DMS 273 (cell line): Measurements from ENCODE around the gene ISCA2.

Experiments
- DNase-seq: peaks from one replicate; lab custom pipeline; 2025; ENCODE audit not compliant: unreplicated experiment; lab: John Stamatoyannopoulos, UW

ISCA2 gene

GRCh38 chr14:74507840-74508239 lies 14.3 kb downstream of the ISCA2 start:
- DNase-seq, result no peak

GRCh38 chr14:74508292-74508731 lies 14.7 kb downstream of the ISCA2 start:
- peak; percentile 65 for DNase-seq

GRCh38 chr14:74508844-74509428 lies 15.4 kb downstream of the ISCA2 start:
- no peak for DNase-seq

- no peak for DNase-seq
Measured at GRCh38 chr14:74509587-74510222, 16.1 kb downstream of the ISCA2 start.

- no peak for DNase-seq
Measured at GRCh38 chr14:74510223-74510931, 16.8 kb downstream of the ISCA2 start.

GRCh38 chr14:74510959-74511409 lies 17.4 kb downstream of the ISCA2 start:
- no peak for DNase-seq

- DNase-seq, result no peak
Measured at GRCh38 chr14:74511966-74512830, 18.6 kb downstream of the ISCA2 start.

- peak; percentile 60 for DNase-seq
Measured at GRCh38 chr14:74514471-74514941, 20.9 kb downstream of the ISCA2 start.

- DNase-seq, result no peak
Measured at GRCh38 chr14:74515891-74516412, 22.4 kb downstream of the ISCA2 start.

GRCh38 chr14:74516451-74517160 lies 23.0 kb downstream of the ISCA2 start:
- no peak for DNase-seq

GRCh38 chr14:74517731-74518130 lies 24.2 kb downstream of the ISCA2 start:
- DNase-seq, result no peak

- DNase-seq, result no peak
Measured at GRCh38 chr14:74518221-74518620, 24.7 kb downstream of the ISCA2 start.

GRCh38 chr14:74519316-74520074 lies 25.9 kb downstream of the ISCA2 start:
- DNase-seq, result peak; percentile 36

GRCh38 chr14:74521756-74522155 lies 28.2 kb downstream of the ISCA2 start:
- DNase-seq, result no peak

- no peak for DNase-seq
Measured at GRCh38 chr14:74522740-74523139, 29.2 kb downstream of the ISCA2 start.

GRCh38 chr14:74524076-74524811 lies 30.7 kb downstream of the ISCA2 start:
- DNase-seq, result no peak

GRCh38 chr14:74524812-74525135 lies 31.2 kb downstream of the ISCA2 start:
- no peak for DNase-seq

GRCh38 chr14:74525361-74525851 lies 31.8 kb downstream of the ISCA2 start:
- no peak for DNase-seq
